ENCODE measurements around the gene CCDC27.

Gene CCDC27

GRCh38 chr1:3763351-3764125, 11.3 kb downstream of the CCDC27 start:
- H3K27me3 ChIP-seq (ENCODE audit: control insufficient read depth in 5 of 5, insufficient read depth in 4 of 5, low read length in 5 of 5) = peaks cover 10 to 37% (median 28%) of the 10 kb centered on the region in 5 donors
- no peak overlapping the region for H3K4me3 ChIP-seq (ENCODE audit: low read depth in 1 of 5, low read length in 5 of 5)
- no peaks in the 10 kb centered on the region for H3K4me1 ChIP-seq (ENCODE audit: control insufficient read depth in 5 of 5, insufficient read depth in 5 of 5, low read length in 5 of 5)
- H3K9ac ChIP-seq (ENCODE audit: low read length in 5 of 5) = no peak overlapping the region
- peaks cover 0 to 5% (median 3%) of the 10 kb centered on the region in 5 donors for H3K9me3 ChIP-seq (ENCODE audit: control insufficient read depth in 5 of 5, low read length in 5 of 5)
- H3K36me3 ChIP-seq (ENCODE audit: control insufficient read depth in 5 of 5, insufficient read depth in 5 of 5, low read length in 5 of 5) = no peaks in the 10 kb centered on the region
- H3K27ac ChIP-seq (ENCODE audit: low read depth, low read length) = no peak overlapping the region

GRCh38 chr1:3767328-3767925, 15.2 kb downstream of the CCDC27 start:
- H3K36me3 ChIP-seq (ENCODE audit: control insufficient read depth in 5 of 5, insufficient read depth in 5 of 5, low read length in 5 of 5) = no peaks in the 10 kb centered on the region
- no peak overlapping the region for H3K4me3 ChIP-seq (ENCODE audit: low read depth in 1 of 5, low read length in 5 of 5)
- H3K27me3 ChIP-seq (ENCODE audit: control insufficient read depth in 5 of 5, insufficient read depth in 4 of 5, low read length in 5 of 5) = peaks cover 4 to 42% (median 23%) of the 10 kb centered on the region in 5 donors
- H3K27ac ChIP-seq (ENCODE audit: low read depth, low read length) = no peak overlapping the region
- no peak overlapping the region for H3K9ac ChIP-seq (ENCODE audit: low read length in 5 of 5)
- peaks cover 0 to 12% (median 10%) of the 10 kb centered on the region in 5 donors for H3K4me1 ChIP-seq (ENCODE audit: control insufficient read depth in 5 of 5, insufficient read depth in 5 of 5, low read length in 5 of 5)
- H3K9me3 ChIP-seq (ENCODE audit: control insufficient read depth in 5 of 5, low read length in 5 of 5) = peaks cover 0 to 5% (median 0%) of the 10 kb centered on the region in 5 donors

GRCh38 chr1:3768811-3769390, 16.7 kb downstream of the CCDC27 start:
- no peaks in the 10 kb centered on the region for H3K36me3 ChIP-seq (ENCODE audit: control insufficient read depth in 5 of 5, insufficient read depth in 5 of 5, low read length in 5 of 5)
- no peak overlapping the region for H3K4me3 ChIP-seq (ENCODE audit: low read depth in 1 of 5, low read length in 5 of 5)
- peaks cover 0 to 19% (median 16%) of the 10 kb centered on the region in 5 donors for H3K4me1 ChIP-seq (ENCODE audit: control insufficient read depth in 5 of 5, insufficient read depth in 5 of 5, low read length in 5 of 5)
- peaks cover 0 to 28% (median 12%) of the 10 kb centered on the region in 5 donors for H3K27me3 ChIP-seq (ENCODE audit: control insufficient read depth in 5 of 5, insufficient read depth in 4 of 5, low read length in 5 of 5)
- no peak overlapping the region for H3K27ac ChIP-seq (ENCODE audit: low read depth, low read length)
- H3K9me3 ChIP-seq (ENCODE audit: control insufficient read depth in 5 of 5, low read length in 5 of 5) = peaks cover 0 to 2% (median 0%) of the 10 kb centered on the region in 5 donors
- no peak overlapping the region for H3K9ac ChIP-seq (ENCODE audit: low read length in 5 of 5)

GRCh38 chr1:3770047-3770765, 18.0 kb downstream of the CCDC27 start:
- Histone ChIP-seq H3K9ac (ENCODE audit: low read length in 5 of 5) (no peak overlapping the region), H3K4me1 (ENCODE audit: control insufficient read depth in 5 of 5, insufficient read depth in 5 of 5, low read length in 5 of 5) (peaks cover 0 to 23% (median 19%) of the 10 kb centered on the region in 5 donors), H3K27ac (ENCODE audit: low read depth, low read length) (no peak overlapping the region), H3K9me3 (ENCODE audit: control insufficient read depth in 5 of 5, low read length in 5 of 5) (no peaks in the 10 kb centered on the region), H3K27me3 (ENCODE audit: control insufficient read depth in 5 of 5, insufficient read depth in 4 of 5, low read length in 5 of 5) (peaks cover 0 to 27% (median 12%) of the 10 kb centered on the region in 5 donors), H3K4me3 (ENCODE audit: low read depth in 1 of 5, low read length in 5 of 5) (no peak overlapping the region), H3K36me3 (ENCODE audit: control insufficient read depth in 5 of 5, insufficient read depth in 5 of 5, low read length in 5 of 5) (no peaks in the 10 kb centered on the region)

- Histone ChIP-seq H3K36me3 (ENCODE audit: control insufficient read depth in 5 of 5, insufficient read depth in 5 of 5, low read length in 5 of 5) (no peaks in the 10 kb centered on the region), H3K4me3 (ENCODE audit: low read depth in 1 of 5, low read length in 5 of 5) (peak overlapping the region in 4 of 5 donors; percentile 47 to 64 (median 60)), H3K27me3 (ENCODE audit: control insufficient read depth in 5 of 5, insufficient read depth in 4 of 5, low read length in 5 of 5) (peaks cover 0 to 27% (median 12%) of the 10 kb centered on the region in 5 donors), H3K27ac (ENCODE audit: low read depth, low read length) (no peak overlapping the region), H3K9me3 (ENCODE audit: control insufficient read depth in 5 of 5, low read length in 5 of 5) (no peaks in the 10 kb centered on the region), H3K9ac (ENCODE audit: low read length in 5 of 5) (peak overlapping the region in 4 of 5 donors; percentile 8 to 64 (median 40)), H3K4me1 (ENCODE audit: control insufficient read depth in 5 of 5, insufficient read depth in 5 of 5, low read length in 5 of 5) (peaks cover 0 to 31% (median 25%) of the 10 kb centered on the region in 5 donors)
Observed at GRCh38 chr1:3771108-3772026, 19.1 kb downstream of the CCDC27 start.

GRCh38 chr1:3772027-3772714, 19.9 kb downstream of the CCDC27 start:
- peaks cover 0 to 31% (median 25%) of the 10 kb centered on the region in 5 donors for H3K4me1 ChIP-seq (ENCODE audit: control insufficient read depth in 5 of 5, insufficient read depth in 5 of 5, low read length in 5 of 5)
- no peak overlapping the region for H3K27ac ChIP-seq (ENCODE audit: low read depth, low read length)
- peak overlapping the region in 4 of 5 donors; percentile 47 to 64 (median 60) for H3K4me3 ChIP-seq (ENCODE audit: low read depth in 1 of 5, low read length in 5 of 5)
- H3K9ac ChIP-seq (ENCODE audit: low read length in 5 of 5) = peak overlapping the region in 4 of 5 donors; percentile 8 to 64 (median 40)
- H3K27me3 ChIP-seq (ENCODE audit: control insufficient read depth in 5 of 5, insufficient read depth in 4 of 5, low read length in 5 of 5) = peaks cover 0 to 27% (median 11%) of the 10 kb centered on the region in 5 donors
- peaks cover 0 to 4% (median 0%) of the 10 kb centered on the region in 5 donors for H3K36me3 ChIP-seq (ENCODE audit: control insufficient read depth in 5 of 5, insufficient read depth in 5 of 5, low read length in 5 of 5)
- no peaks in the 10 kb centered on the region for H3K9me3 ChIP-seq (ENCODE audit: control insufficient read depth in 5 of 5, low read length in 5 of 5)

- H3K9me3 ChIP-seq (ENCODE audit: control insufficient read depth in 5 of 5, low read length in 5 of 5) = no peaks in the 10 kb centered on the region
- no peak within 1 kb of the TSS for H3K27ac ChIP-seq (ENCODE audit: low read depth, low read length)
- peak within 1 kb of the TSS in 4 of 5 donors; percentile 47 to 64 (median 60) for H3K4me3 ChIP-seq (ENCODE audit: low read depth in 1 of 5, low read length in 5 of 5)
- H3K36me3 ChIP-seq (ENCODE audit: control insufficient read depth in 5 of 5, insufficient read depth in 5 of 5, low read length in 5 of 5) = peaks cover 0 to 9% (median under 1%) of the 10 kb centered on the region in 5 donors
- H3K27me3 ChIP-seq (ENCODE audit: control insufficient read depth in 5 of 5, insufficient read depth in 4 of 5, low read length in 5 of 5) = peaks cover 0 to 23% (median 6%) of the 10 kb centered on the region in 5 donors
- peak within 1 kb of the TSS in 4 of 5 donors; percentile 8 to 73 (median 40) for H3K9ac ChIP-seq (ENCODE audit: low read length in 5 of 5)
- peaks cover 0 to 31% (median 25%) of the 10 kb centered on the region in 5 donors for H3K4me1 ChIP-seq (ENCODE audit: control insufficient read depth in 5 of 5, insufficient read depth in 5 of 5, low read length in 5 of 5)
Observed at GRCh38 chr1:3772715-3773571, 20.7 kb downstream of the CCDC27 start, which contains the start of gene SMIM1. Gene SMIM1, plus strand, starts transcription at chr1:3772749. Its CDS starts 2,625 bp downstream, at chr1:3775374.
